GM12891 (cell line): ENCODE measurements around the gene PMF1.

Source experiments
- DNase-seq: peaks from one replicate; pipeline ENCODE4 v3.0.0; 2011; ENCODE audit warnings: low spot score; ENCODE audit not compliant: insufficient read length
- FAIRE-seq: peaks from 2 replicates; lab custom pipeline; 2011; peaks lifted over from hg19 to GRCh38; lab: Jason Lieb, UNC
- PAX5 ChIP-seq: IDR thresholded peaks from 2 replicates; pipeline ENCODE4 v1.6.1; 2011; ENCODE audit warnings: low read length, moderate library complexity, mild to moderate bottlenecking; ENCODE audit not compliant: insufficient read depth, severe bottlenecking
- POLR2A ChIP-seq: IDR thresholded peaks from 2 replicates; pipeline ENCODE4 v1.6.1; 2011; ENCODE audit warnings: low read depth, low read length, control low read depth
- POLR2AphosphoS5 ChIP-seq: IDR thresholded peaks from 2 replicates; pipeline ENCODE4 v1.6.1; 2011; ENCODE audit warnings: low read depth, low read length, control low read depth
- POU2F2 ChIP-seq: IDR thresholded peaks from 2 replicates; pipeline ENCODE4 v1.6.1; 2011; ENCODE audit warnings: low read depth, mild to moderate bottlenecking, control low read depth, low read length, moderate library complexity
- SPI1 ChIP-seq: IDR thresholded peaks from 2 replicates; pipeline ENCODE4 v1.6.1; 2011; ENCODE audit warnings: low read depth, low read length, control low read depth
- TAF1 ChIP-seq: IDR thresholded peaks from 2 replicates; pipeline ENCODE4 v1.6.1; 2011; ENCODE audit warnings: low read depth, low read length, control low read depth

PMF1 gene

GRCh38 chr1:156266051-156266450 is 53.2 kb downstream of the PMF1 start:
- TF ChIP-seq POLR2AphosphoS5: no peak
- TF ChIP-seq TAF1: no peak
- no peak for TF ChIP-seq PAX5
- no peak for FAIRE-seq
- DNase-seq: no peak

GRCh38 chr1:156268336-156268735 is 55.5 kb downstream of the PMF1 start:
- TF ChIP-seq POLR2AphosphoS5: no peak
- TF ChIP-seq SPI1: no peak
- TF ChIP-seq POLR2A: no peak
- TF ChIP-seq PAX5: no peak
- no peak for TF ChIP-seq POU2F2
- TF ChIP-seq TAF1: no peak
- FAIRE-seq: no peak
- no peak for DNase-seq

- DNase-seq: no peak
- FAIRE-seq: no peak
- no peak for TF ChIP-seq SPI1
- TF ChIP-seq POLR2A: no peak
- no peak for TF ChIP-seq TAF1
- no peak for TF ChIP-seq PAX5
- TF ChIP-seq POLR2AphosphoS5: no peak
- TF ChIP-seq POU2F2: no peak
Observed at GRCh38 chr1:156270314-156270713, 57.5 kb downstream of the PMF1 start.

- no peak for FAIRE-seq
- DNase-seq: no peak
- no peak for TF ChIP-seq POU2F2
- no peak for TF ChIP-seq POLR2AphosphoS5
- no peak for TF ChIP-seq TAF1
- no peak for TF ChIP-seq PAX5
- no peak for TF ChIP-seq POLR2A
- no peak for TF ChIP-seq SPI1
Observed at GRCh38 chr1:156276532-156276931, 63.7 kb downstream of the PMF1 start.

- FAIRE-seq: no peak
- no peak for DNase-seq
- no peak for TF ChIP-seq PAX5
- TF ChIP-seq SPI1: no peak
- no peak for TF ChIP-seq POLR2A
- TF ChIP-seq POU2F2: no peak
- TF ChIP-seq POLR2AphosphoS5: no peak
- TF ChIP-seq TAF1: no peak
Observed at GRCh38 chr1:156276966-156277381, 64.2 kb downstream of the PMF1 start.

- DNase-seq (no peak), FAIRE-seq (no peak)
- TF ChIP-seq POU2F2 (no peak), PAX5 (no peak), POLR2AphosphoS5 (no peak), POLR2A (no peak), SPI1 (no peak), TAF1 (no peak)
Observed at GRCh38 chr1:156279837-156280236, 67.0 kb downstream of the PMF1 start.

- FAIRE-seq: peak; percentile 85
- TF ChIP-seq TAF1 (no peak), POU2F2 (0 out of 2 replicates have a peak, but pooled peaks have one; percentile 23), POLR2A (peak; percentile 39; the same call in 1 of the 2 replicates), POLR2AphosphoS5 (0 out of 2 replicates have a peak, but pooled peaks have one; percentile 22), SPI1 (no peak)
- peak; percentile 41 for DNase-seq
Observed at GRCh38 chr1:156281281-156281680, 68.5 kb downstream of the PMF1 start.

GRCh38 chr1:156281693-156282478 is 69.1 kb downstream of the PMF1 start:
- no peak for FAIRE-seq
- no peak for DNase-seq
- no peak for TF ChIP-seq SPI1
- TF ChIP-seq POLR2A: peak; percentile 7; the same call in 1 of the 2 replicates
- TF ChIP-seq POLR2AphosphoS5: 0 out of 2 replicates have a peak, but pooled peaks have one; percentile 45

- FAIRE-seq: peak; percentile 97
- DNase-seq: peak; percentile 90
- TF ChIP-seq POLR2A (peak; percentile 90), POU2F2 (peak; percentile 72; the same call in 1 of the 2 replicates), PAX5 (no peak), SPI1 (peak; percentile 48), POLR2AphosphoS5 (peak; percentile 87; the same call in 1 of the 2 replicates), TAF1 (peak; percentile 91)
Observed at GRCh38 chr1:156282479-156283222, 69.8 kb downstream of the PMF1 start, which contains the start of gene SMG5. SMG5 (minus strand) TSS chr1:156282825; CDS start chr1:156282680, 145 bp downstream.

GRCh38 chr1:156283521-156283920 is 70.7 kb downstream of the PMF1 start:
- FAIRE-seq (no peak), DNase-seq (no peak)
- TF ChIP-seq POLR2A (no peak), SPI1 (peak; percentile 44; the same call in 1 of the 2 replicates)
